Brain pericyte (primary cell): ENCODE results near the gene ACTL7B.
"Not testable (repeated sequence)": the region's sequence is repeated elsewhere in the genome, so short reads cannot be mapped to it uniquely, and the experiment has no call there.

Source experiments
- DNase-seq: peaks from one replicate; pipeline ENCODE4 v3.0.0-alpha.2; 2012; ENCODE audit warnings: low read depth, low spot score

ACTL7B gene

GRCh38 chr9:108869092-108869725 is 13.4 kb upstream of the ACTL7B start:
- DNase-seq, result no peak

- no peak for DNase-seq
These were observed 12.0 kb upstream of the ACTL7B start for GRCh38 chr9:108867829-108868228.

- DNase-seq, result no peak
These were observed 11.3 kb upstream of the ACTL7B start for GRCh38 chr9:108867116-108867515.

GRCh38 chr9:108866001-108866420 is 10.2 kb upstream of the ACTL7B start:
- no peak for DNase-seq

GRCh38 chr9:108865037-108865436 is 9.3 kb upstream of the ACTL7B start:
- no peak for DNase-seq

- DNase-seq, result no peak
These were observed 8.7 kb upstream of the ACTL7B start for GRCh38 chr9:108864446-108864845.

- DNase-seq, result no peak
These were observed 8.1 kb upstream of the ACTL7B start for GRCh38 chr9:108863891-108864290.

GRCh38 chr9:108861997-108862396 is 6.2 kb upstream of the ACTL7B start, which contains the start of gene ACTL7A:
Gene ACTL7A (plus strand): TSS chr9:108862266. CDS start chr9:108862323, 57 bp downstream.
- no peak for DNase-seq

- DNase-seq, result no peak
These were observed 5.7 kb upstream of the ACTL7B start for GRCh38 chr9:108861464-108861863.

GRCh38 chr9:108860764-108861163 is 5.0 kb upstream of the ACTL7B start:
- no peak for DNase-seq

- no peak for DNase-seq
These were observed 4.6 kb upstream of the ACTL7B start for GRCh38 chr9:108860354-108860753.

GRCh38 chr9:108859459-108860114 is 3.8 kb upstream of the ACTL7B start:
- DNase-seq, result no peak

- DNase-seq, result no peak
These were observed 1.8 kb upstream of the ACTL7B start for GRCh38 chr9:108857572-108857971.

GRCh38 chr9:108855529-108855886 is 278 bp downstream of the ACTL7B start:
- DNase-seq, result no peak

GRCh38 chr9:108854641-108855528 is 901 bp downstream of the ACTL7B start:
- no peak for DNase-seq

GRCh38 chr9:108854094-108854493 is 1.7 kb downstream of the ACTL7B start:
- no peak for DNase-seq

GRCh38 chr9:108852079-108852478 is 3.7 kb downstream of the ACTL7B start:
- DNase-seq, result no peak

- DNase-seq, result no peak
These were observed 4.6 kb downstream of the ACTL7B start for GRCh38 chr9:108851138-108851537.

- DNase-seq, result no peak
These were observed 5.4 kb downstream of the ACTL7B start for GRCh38 chr9:108850293-108850897.

- DNase-seq, result not testable (repeated sequence)
These were observed 7.5 kb downstream of the ACTL7B start for GRCh38 chr9:108848296-108848695.

- DNase-seq, result no peak
These were observed 9.8 kb downstream of the ACTL7B start for GRCh38 chr9:108845947-108846346.

GRCh38 chr9:108845507-108845906 is 10.3 kb downstream of the ACTL7B start:
- DNase-seq, result no peak
